Measurements from ENCODE around the gene GCK. TPM values are rescaled to one million over a fixed set of nuclear protein-coding genes. Genes with fewer than 3 reads are reported as not detected.

The GCK gene
- total RNA-seq, 4 donors from 2014 or later = not detected

DNA sequence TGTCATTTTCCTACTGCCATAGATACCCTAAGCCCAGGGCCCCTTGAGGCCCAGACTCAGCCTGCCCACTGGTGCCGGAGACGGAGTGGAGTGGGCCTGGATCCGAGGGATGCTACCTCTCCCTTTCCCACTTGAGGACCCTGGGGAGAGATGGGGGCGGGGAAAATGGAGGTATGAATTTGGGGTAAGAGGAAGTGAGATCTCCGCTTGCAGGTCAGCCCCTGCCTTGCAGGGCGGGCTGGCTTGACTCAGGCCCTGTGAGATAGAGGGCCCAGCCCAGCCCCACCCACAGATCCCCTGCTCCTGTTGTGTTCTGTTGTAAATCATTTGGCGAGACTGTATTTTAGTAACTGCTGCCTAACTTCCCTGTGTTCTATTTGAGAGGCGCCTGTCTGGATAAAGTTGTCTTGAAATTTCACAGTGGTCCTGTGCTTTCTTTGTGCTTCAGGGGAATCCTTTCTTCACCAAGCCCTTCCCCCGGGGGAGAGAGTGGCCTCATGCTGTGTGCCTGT, 24.7 kb upstream of the GCK start:
- TF ChIP-seq, protein P1, sequence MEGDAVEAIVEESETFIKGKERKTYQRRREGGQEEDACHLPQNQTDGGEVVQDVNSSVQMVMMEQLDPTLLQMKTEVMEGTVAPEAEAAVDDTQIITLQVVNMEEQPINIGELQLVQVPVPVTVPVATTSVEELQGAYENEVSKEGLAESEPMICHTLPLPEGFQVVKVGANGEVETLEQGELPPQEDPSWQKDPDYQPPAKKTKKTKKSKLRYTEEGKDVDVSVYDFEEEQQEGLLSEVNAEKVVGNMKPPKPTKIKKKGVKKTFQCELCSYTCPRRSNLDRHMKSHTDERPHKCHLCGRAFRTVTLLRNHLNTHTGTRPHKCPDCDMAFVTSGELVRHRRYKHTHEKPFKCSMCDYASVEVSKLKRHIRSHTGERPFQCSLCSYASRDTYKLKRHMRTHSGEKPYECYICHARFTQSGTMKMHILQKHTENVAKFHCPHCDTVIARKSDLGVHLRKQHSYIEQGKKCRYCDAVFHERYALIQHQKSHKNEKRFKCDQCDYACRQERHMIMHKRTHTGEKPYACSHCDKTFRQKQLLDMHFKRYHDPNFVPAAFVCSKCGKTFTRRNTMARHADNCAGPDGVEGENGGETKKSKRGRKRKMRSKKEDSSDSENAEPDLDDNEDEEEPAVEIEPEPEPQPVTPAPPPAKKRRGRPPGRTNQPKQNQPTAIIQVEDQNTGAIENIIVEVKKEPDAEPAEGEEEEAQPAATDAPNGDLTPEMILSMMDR (IDR thresholded peaks at IDR 0.05) = no peak
- no peak for TF ChIP-seq POLR2A (IDR thresholded peaks at IDR 0.05)
- H3K4me3 ChIP-seq = no peak overlapping the region
- peaks cover 0 to 50% (median 0%) of the 10 kb centered on the region in 3 donors for H3K36me3 ChIP-seq
- no peak for DNase-seq
- H3K27me3 ChIP-seq = no peaks in the 10 kb centered on the region
- H3K4me1 ChIP-seq = no peaks in the 10 kb centered on the region
- no peak overlapping the region for H3K27ac ChIP-seq
- no peaks in the 10 kb centered on the region for H3K9me3 ChIP-seq

DNA sequence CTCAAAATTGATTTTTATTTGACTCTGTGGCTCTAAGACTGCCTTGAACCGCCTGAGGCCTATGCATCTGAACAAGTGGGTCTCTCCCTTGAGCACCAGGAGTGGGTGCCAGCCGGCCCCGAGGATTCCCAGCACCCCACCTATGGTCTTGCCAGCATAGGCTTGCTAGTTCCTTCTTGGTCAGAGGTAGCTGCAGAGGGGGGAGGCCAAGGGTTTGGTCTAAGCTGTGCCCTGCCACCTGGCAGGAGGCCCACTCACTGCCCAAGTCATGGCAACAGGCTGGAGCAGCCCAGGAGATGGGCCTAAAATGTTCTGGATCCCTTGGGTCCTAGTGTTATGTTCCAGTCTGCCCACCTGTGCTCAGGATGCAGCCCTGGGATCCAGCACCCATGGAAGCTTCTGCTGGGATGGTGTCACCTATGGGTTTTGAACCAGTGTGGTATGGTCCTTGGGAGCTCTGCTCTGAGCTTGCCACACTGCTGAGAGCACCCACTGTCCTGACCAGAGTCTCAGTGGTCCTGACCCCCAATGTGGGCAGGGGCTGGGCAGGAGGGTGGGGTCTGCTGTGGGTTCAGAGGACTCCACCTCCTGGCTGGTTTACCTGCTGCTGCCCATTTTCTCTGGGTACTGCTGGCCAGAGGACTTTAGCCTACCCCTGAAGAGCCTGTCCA, 24.1 kb upstream of the GCK start:
- Histone ChIP-seq H3K27ac (no peak overlapping the region), H3K4me3 (no peak overlapping the region), H3K4me1 (no peaks in the 10 kb centered on the region), H3K27me3 (no peaks in the 10 kb centered on the region), H3K9me3 (no peaks in the 10 kb centered on the region), H3K36me3 (peaks cover 0 to 56% (median 0%) of the 10 kb centered on the region in 3 donors)
- TF ChIP-seq, protein P1 (IDR thresholded peaks at IDR 0.05) = no peak
- TF ChIP-seq POLR2A (IDR thresholded peaks at IDR 0.05) = no peak
- peak in 1 of 3 donors; percentile 34 for DNase-seq

DNA sequence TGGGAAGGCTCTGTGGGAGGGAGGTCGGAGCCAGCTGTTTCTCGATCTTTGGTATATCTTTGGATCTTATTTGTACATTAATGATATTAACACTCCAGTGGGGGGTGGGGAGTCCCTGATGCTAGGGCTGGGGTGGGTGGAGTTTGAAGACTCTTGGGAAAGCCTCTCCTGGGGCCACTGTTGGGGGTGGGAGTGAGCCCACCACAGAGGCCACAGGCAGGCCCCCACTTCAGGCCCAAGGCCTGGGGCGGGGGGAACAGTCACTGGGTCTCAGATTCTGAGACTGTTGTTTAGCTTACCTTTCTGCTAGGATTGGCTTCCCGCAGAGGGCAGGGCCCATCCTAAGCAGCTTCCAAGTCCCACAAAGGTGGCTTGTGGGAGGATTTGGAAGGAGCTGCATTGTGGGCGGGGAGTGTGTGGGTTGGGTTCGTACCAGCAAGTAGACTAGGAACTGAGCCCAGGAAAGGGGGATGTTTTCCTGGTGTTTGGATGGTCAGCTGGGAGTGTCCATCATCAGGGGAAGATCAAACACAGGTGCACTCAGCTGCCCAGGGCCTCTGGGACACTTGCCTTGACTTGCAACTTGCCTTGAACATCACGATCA, 23.4 kb upstream of the GCK start:
- DNase-seq = peak in 1 of 3 donors; percentile 29
- Histone ChIP-seq H3K4me1 (no peaks in the 10 kb centered on the region), H3K36me3 (peaks cover 0 to 62% (median 0%) of the 10 kb centered on the region in 3 donors), H3K27me3 (no peaks in the 10 kb centered on the region), H3K27ac (no peak overlapping the region), H3K4me3 (no peak overlapping the region), H3K9me3 (no peaks in the 10 kb centered on the region)
- no peak for TF ChIP-seq POLR2A (IDR thresholded peaks at IDR 0.05)
- TF ChIP-seq, protein P1 (IDR thresholded peaks at IDR 0.05) = no peak

DNA sequence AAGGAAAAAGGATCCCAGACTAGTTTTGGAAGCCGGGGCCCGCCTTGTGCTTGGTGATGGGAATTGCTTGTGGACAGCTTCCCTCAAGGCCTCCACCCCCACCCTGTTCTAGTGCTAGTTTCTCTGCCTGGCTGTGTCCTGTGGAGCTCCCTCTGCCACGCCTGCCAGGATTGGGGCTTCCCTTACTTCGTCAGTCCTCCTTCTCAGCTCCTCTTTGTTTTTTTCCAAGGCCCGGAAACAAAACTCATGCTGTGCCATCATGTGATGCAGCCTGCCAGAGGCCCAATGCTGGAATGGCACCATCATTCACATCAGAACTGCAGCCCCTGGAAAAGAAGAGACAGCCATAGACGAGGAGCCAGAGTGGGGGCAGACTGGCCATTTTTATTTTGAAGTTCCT, 22.8 kb upstream of the GCK start:
- Histone ChIP-seq H3K4me3 (no peak overlapping the region), H3K36me3 (peaks cover 0 to 69% (median 0%) of the 10 kb centered on the region in 3 donors), H3K4me1 (no peaks in the 10 kb centered on the region), H3K9me3 (no peaks in the 10 kb centered on the region), H3K27ac (no peak overlapping the region), H3K27me3 (no peaks in the 10 kb centered on the region)
- peak in 1 of 3 donors; percentile 15 for DNase-seq
- TF ChIP-seq, protein P1 (IDR thresholded peaks at IDR 0.05) = no peak
- TF ChIP-seq POLR2A (IDR thresholded peaks at IDR 0.05) = no peak

DNA sequence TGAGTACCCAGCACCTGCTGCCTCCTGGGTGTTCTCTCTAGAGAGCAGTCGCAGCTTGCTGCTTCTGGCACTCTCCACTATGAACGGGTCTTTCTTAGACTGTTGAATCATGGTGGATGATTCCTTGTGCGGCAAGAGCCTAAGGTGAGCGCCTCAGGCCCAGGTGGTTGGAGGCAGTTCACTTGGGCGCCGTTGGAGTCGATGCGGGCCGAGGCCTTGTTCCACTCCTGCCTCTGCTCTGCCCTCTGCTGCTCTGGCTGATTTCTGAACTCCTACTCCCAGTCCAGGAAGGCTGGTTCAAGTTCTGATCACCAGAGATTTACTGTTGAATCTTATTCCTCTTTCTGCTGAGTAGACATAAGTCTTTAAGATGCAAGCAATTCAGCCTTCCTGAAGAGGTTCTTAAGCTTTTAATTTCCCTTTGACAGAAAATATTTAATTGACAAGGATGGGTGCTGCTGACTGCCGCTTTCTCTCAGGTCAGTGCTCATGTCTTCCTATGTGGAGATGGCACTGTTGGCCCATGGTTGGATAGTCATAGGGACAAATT, 22.0 kb upstream of the GCK start:
- Histone ChIP-seq H3K27ac (no peak overlapping the region), H3K9me3 (no peaks in the 10 kb centered on the region), H3K27me3 (no peaks in the 10 kb centered on the region), H3K4me3 (no peak overlapping the region), H3K4me1 (no peaks in the 10 kb centered on the region), H3K36me3 (peaks cover 0 to 77% (median 0%) of the 10 kb centered on the region in 3 donors)
- peak in 1 of 3 donors; percentile 31 for DNase-seq
- TF ChIP-seq POLR2A (IDR thresholded peaks at IDR 0.05) = no peak
- TF ChIP-seq, protein P1 (IDR thresholded peaks at IDR 0.05) = no peak

Data from Peyer's patch (tissue), 4 donors.